HG03064 (cell line): ENCODE results near the gene MTM1.

Experiments used
- ATAC-seq: cut with Tn5 transposase; IDR thresholded peaks from one replicate; pipeline ENCODE4 v1.9.1; 2021; ENCODE audit warnings: low read depth; ENCODE audit not compliant: unreplicated experiment

Gene MTM1

GRCh38 chrX:150568320-150569154, at the start of gene MTM1:
Gene MTM1, plus strand, starts transcription at chrX:150568621. Its CDS starts 23,994 bp downstream, at chrX:150592615.
- peak; percentile 86 for ATAC-seq

- ATAC-seq: no peak
Observed at GRCh38 chrX:150522494-150522893, 45.9 kb upstream of the MTM1 start.

- no peak for ATAC-seq
Observed at GRCh38 chrX:150525061-150525919, 43.1 kb upstream of the MTM1 start.

GRCh38 chrX:150526692-150527091, 41.7 kb upstream of the MTM1 start:
- ATAC-seq: no peak

GRCh38 chrX:150527108-150527507, 41.3 kb upstream of the MTM1 start:
- no peak for ATAC-seq

- no peak for ATAC-seq
Observed at GRCh38 chrX:150529587-150529986, 38.8 kb upstream of the MTM1 start.

GRCh38 chrX:150530821-150531220, 37.6 kb upstream of the MTM1 start:
- no peak for ATAC-seq

- no peak for ATAC-seq
Observed at GRCh38 chrX:150531467-150531866, 37.0 kb upstream of the MTM1 start.

- no peak for ATAC-seq
Observed at GRCh38 chrX:150533863-150534262, 34.6 kb upstream of the MTM1 start.

GRCh38 chrX:150536455-150537116, 31.8 kb upstream of the MTM1 start:
- ATAC-seq: no peak

- ATAC-seq: no peak
Observed at GRCh38 chrX:150537851-150538250, 30.6 kb upstream of the MTM1 start.

GRCh38 chrX:150540965-150541364, 27.5 kb upstream of the MTM1 start:
- no peak for ATAC-seq

GRCh38 chrX:150542846-150543229, 25.6 kb upstream of the MTM1 start:
- peak; percentile 32 for ATAC-seq

GRCh38 chrX:150543230-150544155, 24.9 kb upstream of the MTM1 start:
- ATAC-seq: peak; percentile 42

GRCh38 chrX:150544222-150544787, 24.1 kb upstream of the MTM1 start:
- no peak for ATAC-seq

GRCh38 chrX:150544835-150545770, 23.3 kb upstream of the MTM1 start:
- ATAC-seq: no peak

- no peak for ATAC-seq
Observed at GRCh38 chrX:150546711-150547153, 21.7 kb upstream of the MTM1 start.

GRCh38 chrX:150547375-150548115, 20.9 kb upstream of the MTM1 start:
- no peak for ATAC-seq
